ENCODE results near the gene ERBIN.
"Not testable (repeated sequence)": the region's sequence is repeated elsewhere in the genome, so short reads cannot be mapped to it uniquely, and the experiment has no call there.

Gene ERBIN

GRCh38 chr5:65916066-65916465 lies 10.3 kb upstream of the ERBIN start:
- DNase-seq, result no peak

GRCh38 chr5:65916636-65917035 lies 9.7 kb upstream of the ERBIN start:
- DNase-seq, result no peak

- no peak for DNase-seq
Observed at GRCh38 chr5:65919773-65920172, 6.6 kb upstream of the ERBIN start.

DNA sequence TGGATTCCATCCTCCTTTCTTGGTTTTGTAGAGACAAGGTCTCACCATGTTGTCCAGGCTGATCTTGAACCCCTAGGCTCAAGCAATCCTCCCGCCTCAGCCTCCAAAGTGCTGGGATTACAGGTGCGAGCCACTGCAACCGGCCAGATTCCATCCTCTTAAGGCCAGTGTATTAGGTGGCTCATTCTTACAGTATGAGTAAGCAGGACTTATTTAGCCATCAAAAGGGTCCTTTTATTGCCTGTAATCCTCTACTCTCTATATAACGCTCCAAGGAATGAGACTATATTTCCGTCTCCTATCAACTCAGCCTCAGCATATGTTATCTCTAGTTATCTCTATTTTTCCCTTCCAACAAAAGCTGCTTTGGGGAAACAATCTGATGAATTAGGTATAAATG lies 3.0 kb upstream of the ERBIN start:
- no peak for DNase-seq

DNA sequence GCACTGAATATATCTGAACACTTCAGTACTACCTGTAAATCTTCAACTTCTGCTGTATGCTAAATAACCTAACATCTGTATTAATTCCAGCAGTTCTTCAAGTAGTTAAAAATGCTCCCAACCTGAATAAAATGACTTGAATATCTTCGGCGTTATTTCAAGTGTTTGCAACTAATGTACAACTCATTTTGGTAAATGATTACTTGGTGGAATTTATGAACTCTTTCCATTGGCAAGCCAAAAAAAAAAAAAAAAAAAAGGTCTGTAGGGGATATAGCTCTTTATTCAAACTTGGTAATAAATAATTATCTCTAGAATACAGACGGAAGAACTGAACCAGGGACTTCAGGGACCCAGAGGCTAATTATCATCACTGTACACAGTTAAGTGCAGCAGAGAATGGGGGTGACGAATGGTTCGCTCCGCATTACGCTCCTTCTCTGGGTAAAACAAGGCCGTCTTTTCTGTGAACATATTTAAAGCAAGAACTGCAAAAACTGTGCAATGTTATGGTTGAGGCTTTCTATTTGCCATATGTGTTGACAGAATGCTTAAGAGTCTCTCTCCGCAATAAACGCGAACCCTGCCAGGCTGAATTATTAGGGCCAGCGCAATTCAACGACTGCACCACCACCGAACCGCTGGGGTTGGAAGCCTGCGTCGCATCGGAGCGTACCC lies 1.9 kb upstream of the ERBIN start:
- DNase-seq, result no peak

DNA sequence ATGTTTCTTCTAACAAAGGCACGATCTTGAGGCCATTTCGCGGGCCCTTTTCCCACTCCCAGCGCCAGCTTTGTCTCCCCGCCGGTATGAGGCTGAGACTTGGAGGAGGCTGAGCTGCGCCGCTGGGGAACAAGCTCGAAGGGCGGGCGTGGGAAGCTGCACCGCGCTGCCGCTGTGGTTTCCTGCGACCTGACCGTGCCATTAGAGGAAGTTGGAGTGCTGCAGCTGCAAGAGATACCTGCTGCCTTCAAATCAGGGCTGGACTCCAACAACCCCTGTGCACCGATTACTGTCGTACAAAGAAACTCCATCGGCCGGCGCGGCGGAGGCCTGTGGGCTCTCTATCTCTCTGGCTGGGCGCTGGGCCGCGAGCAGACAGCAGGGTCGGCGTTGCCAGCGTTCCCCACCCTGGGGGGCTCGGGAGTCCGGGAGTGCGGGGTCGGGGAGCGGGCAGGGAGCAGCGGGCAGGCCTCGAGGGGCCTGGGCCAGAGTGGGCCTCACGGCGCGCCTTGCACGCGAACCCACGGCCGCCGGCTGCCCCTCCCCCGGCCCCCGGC lies 1.3 kb upstream of the ERBIN start:
- DNase-seq, result peak; percentile 77

- peak; percentile 86 for DNase-seq
Observed at GRCh38 chr5:65925601-65926275, 637 bp upstream of the ERBIN start.

- DNase-seq, result peak; percentile 14
Observed at GRCh38 chr5:65926893-65927292, 518 bp downstream of the ERBIN start.

DNA sequence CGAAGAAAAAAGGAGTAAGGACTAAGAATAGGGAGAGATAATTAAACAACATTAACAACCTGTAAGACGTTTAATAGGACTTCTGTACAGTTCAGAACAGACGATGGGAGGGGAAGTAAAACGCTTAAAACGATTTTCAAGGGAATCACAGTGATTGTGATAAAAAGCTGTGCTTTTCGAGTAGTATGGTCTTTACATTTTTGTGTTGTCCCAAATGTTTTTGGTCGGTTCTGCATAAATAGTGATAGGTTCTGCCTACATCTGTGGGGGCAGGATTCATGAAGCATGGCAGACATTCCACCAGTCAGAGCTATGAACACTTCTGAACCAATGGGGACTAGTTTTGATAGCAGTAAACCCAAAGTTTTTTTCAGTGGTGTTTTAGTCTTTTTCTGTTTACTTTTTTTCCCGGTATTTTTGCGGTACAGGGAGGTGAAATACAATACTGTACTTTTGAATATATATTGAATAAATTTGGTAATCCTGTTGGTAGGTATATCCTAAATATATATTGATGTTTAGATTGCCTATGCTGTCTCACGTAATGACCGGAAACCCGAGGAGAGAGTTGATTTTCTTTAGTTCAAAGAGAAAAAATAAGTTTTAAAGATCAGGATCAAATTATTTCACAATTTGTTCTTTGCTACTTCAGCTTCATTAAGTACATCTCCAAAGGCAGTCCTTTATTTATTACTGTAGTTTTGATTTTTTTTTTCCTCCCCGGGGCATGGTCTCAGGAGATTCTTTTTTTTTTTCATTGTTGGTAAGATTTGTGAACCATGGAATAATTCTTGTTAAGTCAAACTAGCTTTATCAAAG lies 1.3 kb downstream of the ERBIN start:
- peak; percentile 55 for DNase-seq

GRCh38 chr5:65928322-65928752 lies 2.0 kb downstream of the ERBIN start:
- DNase-seq, result peak; percentile 11

- DNase-seq, result no peak
Observed at GRCh38 chr5:65928860-65929259, 2.5 kb downstream of the ERBIN start.

DNA sequence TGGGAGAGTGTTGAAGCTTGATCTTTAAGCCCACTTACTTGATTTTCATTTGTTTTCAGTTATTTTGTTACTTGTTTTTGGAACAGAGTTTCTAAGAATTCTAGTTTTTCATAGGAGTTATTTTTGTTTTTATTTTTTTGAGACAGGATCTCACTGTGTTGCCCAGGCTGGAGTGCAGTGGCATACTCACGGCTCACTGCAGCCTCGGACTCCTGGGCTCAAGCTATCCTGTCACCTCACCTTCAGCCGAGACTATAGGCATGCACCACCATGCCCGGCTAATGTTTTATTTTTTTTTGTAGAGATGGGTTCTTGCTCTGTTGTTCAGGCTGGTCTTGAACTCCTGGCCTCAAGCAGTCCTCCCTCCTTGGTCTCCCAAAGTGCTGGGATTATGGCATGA lies 6.3 kb downstream of the ERBIN start:
- no peak for DNase-seq

DNA sequence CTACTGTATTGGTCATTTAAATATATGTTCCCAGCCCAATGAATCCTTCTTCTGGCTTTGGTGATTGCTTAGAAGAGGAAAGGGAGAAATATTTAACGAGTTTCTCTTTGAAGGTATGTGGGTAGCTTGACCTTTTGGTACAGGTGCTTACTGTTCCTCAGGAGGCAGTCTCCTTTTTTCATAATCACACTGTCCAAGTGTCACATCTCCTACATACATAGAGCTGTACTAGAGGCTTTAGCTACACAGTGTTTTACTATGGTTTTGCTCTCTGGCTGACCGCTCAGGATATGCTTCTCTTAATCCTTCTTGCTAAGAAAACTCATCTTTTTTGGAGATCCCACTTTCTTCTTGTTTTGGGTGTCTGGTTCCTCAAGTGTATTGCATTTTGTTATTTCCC lies 6.9 kb downstream of the ERBIN start:
- DNase-seq, result no peak

- no peak for DNase-seq
Observed at GRCh38 chr5:65938256-65938655, 11.9 kb downstream of the ERBIN start.

DNA sequence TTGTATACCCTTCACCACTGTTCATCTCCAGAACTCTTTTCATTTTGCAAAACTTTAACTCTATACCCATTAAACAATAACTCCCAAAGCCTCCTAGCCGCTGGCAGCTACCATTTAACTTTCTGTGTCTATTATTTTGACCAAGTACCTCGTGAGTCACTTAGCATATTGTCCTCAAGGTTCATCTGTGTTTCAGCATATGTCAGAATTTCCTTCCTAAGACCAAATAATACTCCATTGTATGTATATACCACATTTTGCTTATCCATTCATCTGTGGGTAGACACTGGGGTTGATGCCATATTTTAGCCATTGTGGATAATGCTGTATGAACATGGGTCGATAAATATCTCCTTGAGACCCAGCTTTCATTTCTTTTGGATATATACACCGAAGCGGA lies 17.4 kb downstream of the ERBIN start:
- no peak for DNase-seq

DNA sequence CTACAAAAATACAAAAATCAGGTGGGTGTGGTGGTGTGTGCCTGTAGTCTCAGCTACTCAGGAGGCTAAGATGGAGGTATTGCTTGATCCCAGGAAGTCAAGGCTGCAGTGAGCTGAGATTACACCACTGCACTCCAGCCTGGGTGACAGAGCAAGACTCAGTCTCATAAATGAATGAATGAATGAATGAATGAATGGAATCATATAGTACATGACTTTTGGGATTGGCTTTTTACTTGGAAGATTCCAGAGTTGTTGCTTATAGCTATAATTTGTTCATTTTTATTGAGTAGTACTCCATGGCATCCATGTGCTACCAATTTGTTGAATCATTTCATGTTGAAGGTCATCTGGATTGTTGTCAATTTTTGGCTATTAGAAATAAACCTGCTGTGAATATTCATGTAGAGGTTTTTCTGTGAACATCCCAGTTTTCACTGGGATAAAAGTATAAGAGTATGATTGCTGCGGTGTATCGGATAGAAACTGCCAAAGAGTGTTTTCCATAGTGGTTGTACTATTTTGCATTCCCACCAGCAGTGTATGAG lies 19.9 kb downstream of the ERBIN start:
- no peak for DNase-seq

- no peak for DNase-seq
Observed at GRCh38 chr5:65948115-65948747, 21.9 kb downstream of the ERBIN start.

DNA sequence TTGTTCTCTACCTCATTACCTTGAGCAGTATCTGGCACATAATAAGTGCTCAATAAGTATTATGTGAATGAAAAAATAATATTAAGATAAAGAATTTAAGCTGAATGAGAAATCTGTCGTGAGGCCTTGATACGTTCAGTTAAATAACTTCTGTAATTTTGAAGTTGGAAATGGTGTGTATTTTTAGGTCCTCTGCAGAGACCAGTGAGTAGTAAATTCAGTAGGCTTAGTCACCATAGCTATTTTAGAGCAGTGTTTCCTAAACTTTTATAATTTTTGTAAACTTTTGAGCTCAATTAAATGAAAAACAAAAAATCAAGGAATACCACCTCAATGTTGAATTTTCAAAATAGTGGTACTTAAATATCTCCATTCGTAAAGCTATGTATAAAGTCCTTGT lies 25.0 kb downstream of the ERBIN start:
- DNase-seq, result no peak

DNA sequence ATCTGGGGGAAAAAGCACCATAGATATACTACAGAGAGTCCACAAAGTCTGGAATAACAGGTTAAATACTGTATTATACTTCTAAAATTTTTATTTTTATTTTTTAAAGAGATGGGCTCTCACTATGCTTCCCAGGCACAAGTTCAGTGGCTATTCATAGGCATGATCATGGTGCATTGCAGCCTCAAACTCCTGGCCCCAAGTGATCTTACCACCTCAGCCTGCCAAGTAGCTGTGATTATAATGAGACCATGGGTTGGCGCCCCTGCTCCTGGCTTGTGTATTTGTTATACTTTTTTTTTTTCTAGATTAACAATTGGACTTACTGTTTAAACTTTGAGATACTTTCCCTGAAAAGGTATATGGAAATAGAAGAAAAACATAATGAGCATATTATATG lies 25.9 kb downstream of the ERBIN start:
- DNase-seq, result no peak

DNA sequence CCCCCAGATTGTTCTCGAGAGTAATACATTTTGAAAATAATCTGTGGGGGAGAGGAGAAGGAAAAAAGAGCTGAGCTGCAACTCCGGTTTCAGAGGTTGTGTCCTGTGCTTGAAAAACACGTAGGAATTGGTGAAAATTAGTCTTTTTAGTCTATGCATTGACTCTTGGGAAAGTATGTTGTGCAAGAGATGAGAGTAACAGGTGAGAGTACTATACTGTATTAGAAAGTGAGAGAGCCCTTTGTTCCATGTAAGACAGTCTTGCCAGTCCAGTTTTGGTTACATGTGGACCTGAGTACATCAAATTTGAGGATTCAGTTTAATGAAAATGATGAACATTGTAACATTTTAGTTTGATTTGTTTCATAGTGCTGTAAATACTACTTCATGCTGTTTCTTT lies 27.8 kb downstream of the ERBIN start:
- DNase-seq, result no peak

- DNase-seq, result no peak
Observed at GRCh38 chr5:65955746-65956145, 29.4 kb downstream of the ERBIN start.

DNA sequence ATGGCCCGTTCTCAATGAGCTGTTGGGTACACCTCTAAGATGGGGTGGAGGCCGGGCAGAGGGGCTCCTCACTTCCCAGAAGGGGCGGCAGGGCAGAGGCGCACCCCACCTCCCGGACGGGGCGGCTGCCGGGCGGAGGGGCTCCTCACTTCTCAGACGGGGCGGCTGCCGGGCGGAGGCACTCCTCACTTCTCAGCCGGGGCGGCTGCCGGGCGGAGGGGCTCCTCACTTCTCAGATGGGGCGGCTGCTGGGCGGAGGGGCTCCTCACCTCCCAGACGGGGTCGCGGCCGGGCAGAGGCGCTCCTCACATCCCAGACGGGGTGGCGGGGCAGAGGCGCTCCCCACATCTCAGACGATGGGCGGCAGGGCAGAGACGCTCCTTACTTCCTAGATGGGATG lies 31.3 kb downstream of the ERBIN start:
- DNase-seq, result not testable (repeated sequence)

DNA sequence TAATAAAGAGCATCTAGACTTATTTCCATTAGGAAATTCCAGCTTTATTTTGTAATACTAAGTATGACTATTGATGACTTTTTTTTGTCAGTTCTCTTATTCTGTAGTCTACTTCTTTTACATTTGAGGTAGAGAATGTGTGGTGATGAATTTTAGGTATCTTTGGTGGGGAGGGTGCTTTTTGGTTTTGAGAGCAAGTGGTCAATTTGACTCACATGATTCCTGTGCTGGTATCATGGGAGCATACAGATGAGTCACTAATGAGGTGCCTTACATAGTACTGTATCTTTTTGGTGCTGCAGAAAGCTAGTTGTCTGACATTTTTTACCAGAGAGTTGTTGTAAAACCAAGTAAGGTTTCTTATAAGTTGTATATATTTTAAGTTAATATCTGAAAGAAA lies 35.3 kb downstream of the ERBIN start:
- no peak for DNase-seq
